OCI-LY1 (cell line): ENCODE data around the gene AQP7.

Experiments used
- EZH2 ChIP-seq: fragments of 200-600 bp; sonication (generic), shearing (Covaris generic); IDR thresholded peaks from 2 replicates; pipeline ENCODE4 v1.8.0; 2017; ENCODE audit warnings: borderline replicate concordance, mixed run types, mild to moderate bottlenecking, antibody characterized with exemption, low read length, moderate library complexity, mixed read lengths
- TF ChIP-seq, protein P1 (sequence below): fragments of 200-600 bp; sonication (generic), shearing (Covaris generic); IDR thresholded peaks from 2 replicates; pipeline ENCODE4 v1.5.1; 2017; ENCODE audit warnings: mild to moderate bottlenecking, antibody characterized with exemption, low read length, moderate library complexity, mixed read lengths

DNA sequence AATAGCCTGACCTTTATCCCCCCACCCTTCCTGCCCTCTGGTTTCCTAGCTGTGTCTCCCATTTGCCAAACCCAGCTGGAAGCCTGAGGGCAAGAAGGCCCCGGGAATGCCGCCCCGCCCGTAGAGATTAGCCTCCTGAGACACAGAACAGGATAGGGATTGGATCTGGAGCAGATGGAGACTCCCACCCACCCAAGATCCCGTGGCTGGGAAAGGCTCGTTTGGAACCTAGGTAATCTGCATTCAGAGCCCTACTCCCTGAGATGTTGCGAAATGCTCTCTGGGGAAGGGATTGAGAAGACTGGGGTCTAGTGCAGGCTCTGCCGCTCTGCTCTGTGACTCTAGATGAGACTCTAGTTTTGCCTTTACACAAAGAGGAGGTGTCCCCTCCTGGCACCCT, 34.1 kb upstream of the AQP7 start:
- TF ChIP-seq, protein P1, sequence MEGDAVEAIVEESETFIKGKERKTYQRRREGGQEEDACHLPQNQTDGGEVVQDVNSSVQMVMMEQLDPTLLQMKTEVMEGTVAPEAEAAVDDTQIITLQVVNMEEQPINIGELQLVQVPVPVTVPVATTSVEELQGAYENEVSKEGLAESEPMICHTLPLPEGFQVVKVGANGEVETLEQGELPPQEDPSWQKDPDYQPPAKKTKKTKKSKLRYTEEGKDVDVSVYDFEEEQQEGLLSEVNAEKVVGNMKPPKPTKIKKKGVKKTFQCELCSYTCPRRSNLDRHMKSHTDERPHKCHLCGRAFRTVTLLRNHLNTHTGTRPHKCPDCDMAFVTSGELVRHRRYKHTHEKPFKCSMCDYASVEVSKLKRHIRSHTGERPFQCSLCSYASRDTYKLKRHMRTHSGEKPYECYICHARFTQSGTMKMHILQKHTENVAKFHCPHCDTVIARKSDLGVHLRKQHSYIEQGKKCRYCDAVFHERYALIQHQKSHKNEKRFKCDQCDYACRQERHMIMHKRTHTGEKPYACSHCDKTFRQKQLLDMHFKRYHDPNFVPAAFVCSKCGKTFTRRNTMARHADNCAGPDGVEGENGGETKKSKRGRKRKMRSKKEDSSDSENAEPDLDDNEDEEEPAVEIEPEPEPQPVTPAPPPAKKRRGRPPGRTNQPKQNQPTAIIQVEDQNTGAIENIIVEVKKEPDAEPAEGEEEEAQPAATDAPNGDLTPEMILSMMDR = no peak
- no peak for TF ChIP-seq EZH2
